Pancreas (tissue), 10 donors: ENCODE data around the gene C1QTNF8. TPM values are rescaled to one million over a fixed set of nuclear protein-coding genes. Genes with fewer than 3 reads are reported as not detected.

Source experiments
- ATAC-seq, 4 donors: fragments of 200-7000 bp; cut with Tn5 transposase; one replicate each; pipeline versions ENCODE4 v1.8.0 to v1.9.1; 2020; ENCODE audit warnings: mild to moderate bottlenecking in 4 of 4, moderate library complexity in 4 of 4
- DNase-seq, 6 donors: peaks; one replicate each; pipeline ENCODE4 v3.0.0-alpha.2; 2020
- FAIRE-seq: peaks from 2 replicates; lab custom pipeline; 2012; peaks lifted over from hg19 to GRCh38; lab: Jason Lieb, UNC
- H3K27ac ChIP-seq, 4 donors: fragments of 200-600 bp; sonication (generic); 1 replicate in 3 of 4; 2 replicates in 1 of 4; pipeline versions ENCODE4 v1.5.0 to v1.8.0; 2020
- H3K27me3 ChIP-seq, 4 donors: fragments of 200-600 bp; one replicate each; pipeline ENCODE4 v1.8.0; 2021
- H3K36me3 ChIP-seq, 3 donors: fragments of 200-600 bp; sonication (generic) in 1 of 3; one replicate each; pipeline versions ENCODE4 v1.5.0 to v1.8.0; 2020 to 2021
- H3K4me1 ChIP-seq, 3 donors: fragments of 200-600 bp; one replicate each; pipeline ENCODE4 v1.8.0; 2021
- H3K4me3 ChIP-seq, 4 donors: fragments of 200-600 bp; sonication (generic) in 2 of 4; one replicate each; pipeline versions ENCODE4 v1.5.0 to v1.8.0; 2020 to 2021
- H3K9me3 ChIP-seq, 4 donors: fragments of 200-600 bp; one replicate each; pipeline ENCODE4 v1.8.0; 2021
- CTCF ChIP-seq, 4 donors: fragments of 200-600 bp; sonication (generic) in 3 of 4; IDR thresholded peaks; one replicate each; pipeline versions ENCODE4 v1.5.0 to v1.8.0; 2021; ENCODE audit warnings: antibody characterized with exemption in 4 of 4
- WGBS, 2 donors: extraction: QIAGEN DNeasy Blood & Tissue Kit; methylation state at CpG; one replicate each; pipeline ENCODE4 v1.1.7; 2013; 5-methylcytosine and 5-hydroxymethylcytosine counted together
- intact Hi-C, 3 donors: fragments of 100-400 bp; cut with DNase I; formaldehyde crosslinking; loops; one replicate each; pipeline versions ENCODE4 v1.11.1 to v1.14.2; 2022
- polyA plus RNA-seq, 2 donors: library from polyadenylated mRNA; stranded (reverse); fragments of 200-250 nt; gene quantifications; one replicate each; pipeline ENCODE4 v1.2.3, GENCODE V29; 2013
- total RNA-seq, 6 donors: library from RNA; stranded (reverse); fragmentation: NEBNext Ultra II Directional in 4 of 6; extraction: Animal tissue kit (Norgen Biotek cat#: 25700) in 4 of 6; gene quantifications; one replicate each; pipeline versions ENCODE4 v1.2.1 to v1.2.4, GENCODE V29; 2021 to 2023
- donor health status: healthy with polysubstance abuse.
- donor health status: DM: no; HTN: no; CAD: no; lungs with moderate emphysema.
- donor health status: DM: no; HTN: no; CAD: no.
- donor health status: control.
- donor health status: control.
- donor health status: Bipolar disorder and iron deficiency.
- donor health status: DM: yes; HTN: yes; CAD: no.
- donor health status: DM: no; HTN: no; CAD: no.
- donor health status: DM: no; HTN: no; CAD: no.
- donor health status: DM: yes; HTN: yes; CAD: no.

C1QTNF8 gene
- total and polyA plus RNA-seq, 8 donors, result 0.23 TPM; not detected in 7

GRCh38 chr16:1073262-1073558, 22.8 kb downstream of the C1QTNF8 start:
- 60 to 70% methylated on average over 12 to 13 of the region's 13 CpGs for WGBS, 2 donors
- H3K27me3 ChIP-seq, result peaks cover 0 to 45% (median 6%) of the 10 kb centered on the region in 4 donors
- H3K36me3 ChIP-seq, result no peaks in the 10 kb centered on the region
- FAIRE-seq, result no peak
- intact Hi-C loops, result no loop called here
- TF ChIP-seq CTCF (IDR thresholded peaks at IDR 0.05), result no peak
- H3K9me3 ChIP-seq, result no peaks in the 10 kb centered on the region
- DNase-seq, result no peak
- ATAC-seq, result peak in 1 of 4 donors; percentile 3
- H3K27ac ChIP-seq, result no peak overlapping the region
- H3K4me3 ChIP-seq, result no peak overlapping the region
- H3K4me1 ChIP-seq, result peaks cover 0 to 4% (median 3%) of the 10 kb centered on the region in 3 donors

- Histone ChIP-seq H3K9me3 (no peaks in the 10 kb centered on the region), H3K4me3 (no peak within 1 kb of the TSS), H3K36me3 (no peaks in the 10 kb centered on the region), H3K27me3 (peaks cover 0 to 45% (median 6%) of the 10 kb centered on the region in 4 donors), H3K4me1 (no peaks in the 10 kb centered on the region), H3K27ac (no peak within 1 kb of the TSS)
- ATAC-seq, result peak in 2 of 4 donors; percentile 13 to 19
- intact Hi-C loops, result no loop called here
- no peak for FAIRE-seq
- DNase-seq, result no peak
- WGBS, 2 donors, result 7 to 13% methylated on average over 23 to 59 of the region's 59 CpGs
- TF ChIP-seq CTCF (IDR thresholded peaks at IDR 0.05), result no peak
These were observed 23.4 kb downstream of the C1QTNF8 start, which contains the start of gene SSTR5 for GRCh38 chr16:1072526-1073261. Gene SSTR5, plus strand, starts transcription at chr16:1072747. Its CDS starts 6,122 bp downstream, at chr16:1078869.

GRCh38 chr16:1071561-1072225, 24.4 kb downstream of the C1QTNF8 start:
- no peak for TF ChIP-seq CTCF (IDR thresholded peaks at IDR 0.05)
- H3K4me3 ChIP-seq, result no peak overlapping the region
- intact Hi-C loops, result no loop called here
- H3K27me3 ChIP-seq, result peaks cover 0 to 39% (median 6%) of the 10 kb centered on the region in 4 donors
- no peaks in the 10 kb centered on the region for H3K9me3 ChIP-seq
- no peak for DNase-seq
- H3K27ac ChIP-seq, result no peak overlapping the region
- no peaks in the 10 kb centered on the region for H3K4me1 ChIP-seq
- peak in 2 of 4 donors; percentile 31 to 49 for ATAC-seq
- WGBS, 2 donors, result 2 to 3% methylated on average over 30 of the region's 30 CpGs
- no peaks in the 10 kb centered on the region for H3K36me3 ChIP-seq
- FAIRE-seq, result no peak

GRCh38 chr16:1070864-1071408, 25.1 kb downstream of the C1QTNF8 start:
- Histone ChIP-seq H3K4me3 (no peak overlapping the region), H3K27me3 (peaks cover 0 to 39% (median 6%) of the 10 kb centered on the region in 4 donors), H3K27ac (no peak overlapping the region), H3K4me1 (no peaks in the 10 kb centered on the region), H3K9me3 (no peaks in the 10 kb centered on the region), H3K36me3 (no peaks in the 10 kb centered on the region)
- DNase-seq (no peak), FAIRE-seq (no peak), ATAC-seq (no peak)
- 26 to 27% methylated on average over 15 to 16 of the region's 16 CpGs for WGBS, 2 donors
- no peak for TF ChIP-seq CTCF (IDR thresholded peaks at IDR 0.05)
- intact Hi-C loops, result no loop called here
